ENCODE measurements around the gene CXCL14. TPM values are rescaled to one million over a fixed set of nuclear protein-coding genes. Genes with fewer than 3 reads are reported as not detected.

The CXCL14 gene
- total RNA-seq, 1 donor from 2014 or later = 0.38 TPM

DNA sequence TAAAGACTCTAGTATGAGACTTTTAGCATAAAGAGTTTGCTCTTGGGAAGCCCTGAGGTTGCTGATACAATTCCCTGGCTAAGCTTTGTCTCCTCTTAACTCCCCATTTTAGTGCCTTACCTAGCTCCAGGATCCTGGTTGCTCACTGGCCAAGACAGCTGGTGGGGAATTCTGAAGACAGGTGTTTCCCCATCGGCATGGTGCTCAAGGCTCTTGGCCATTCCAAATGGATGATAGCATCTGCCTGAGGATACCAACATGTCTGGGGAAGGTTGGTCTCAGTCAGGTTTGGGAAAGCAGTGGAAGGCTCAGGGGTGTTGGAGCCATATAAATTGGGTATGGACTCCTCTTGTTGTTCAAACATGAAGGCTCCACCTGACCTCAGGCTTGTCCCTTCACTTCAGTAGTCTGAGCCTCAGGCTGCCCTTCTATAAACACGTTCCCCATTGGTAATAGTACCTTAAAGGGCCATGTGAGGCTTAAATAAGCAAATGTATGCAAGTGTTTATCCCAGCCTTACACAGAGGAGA, 44.5 kb upstream of the CXCL14 start:
- DNase-seq = no peak
- Histone ChIP-seq H3K36me3 (no peaks in the 10 kb centered on the region), H3K4me1 (no peaks in the 10 kb centered on the region), H3K9me3 (no peaks in the 10 kb centered on the region), H3K4me3 (no peak overlapping the region), H3K27me3 (no peaks in the 10 kb centered on the region), H3K27ac (no peak overlapping the region)
- intact Hi-C loops (cut with DNase I) = no loop called here
- TF ChIP-seq, protein P1, sequence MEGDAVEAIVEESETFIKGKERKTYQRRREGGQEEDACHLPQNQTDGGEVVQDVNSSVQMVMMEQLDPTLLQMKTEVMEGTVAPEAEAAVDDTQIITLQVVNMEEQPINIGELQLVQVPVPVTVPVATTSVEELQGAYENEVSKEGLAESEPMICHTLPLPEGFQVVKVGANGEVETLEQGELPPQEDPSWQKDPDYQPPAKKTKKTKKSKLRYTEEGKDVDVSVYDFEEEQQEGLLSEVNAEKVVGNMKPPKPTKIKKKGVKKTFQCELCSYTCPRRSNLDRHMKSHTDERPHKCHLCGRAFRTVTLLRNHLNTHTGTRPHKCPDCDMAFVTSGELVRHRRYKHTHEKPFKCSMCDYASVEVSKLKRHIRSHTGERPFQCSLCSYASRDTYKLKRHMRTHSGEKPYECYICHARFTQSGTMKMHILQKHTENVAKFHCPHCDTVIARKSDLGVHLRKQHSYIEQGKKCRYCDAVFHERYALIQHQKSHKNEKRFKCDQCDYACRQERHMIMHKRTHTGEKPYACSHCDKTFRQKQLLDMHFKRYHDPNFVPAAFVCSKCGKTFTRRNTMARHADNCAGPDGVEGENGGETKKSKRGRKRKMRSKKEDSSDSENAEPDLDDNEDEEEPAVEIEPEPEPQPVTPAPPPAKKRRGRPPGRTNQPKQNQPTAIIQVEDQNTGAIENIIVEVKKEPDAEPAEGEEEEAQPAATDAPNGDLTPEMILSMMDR (IDR thresholded peaks at IDR 0.05) = no peak
- ATAC-seq = no peak

DNA sequence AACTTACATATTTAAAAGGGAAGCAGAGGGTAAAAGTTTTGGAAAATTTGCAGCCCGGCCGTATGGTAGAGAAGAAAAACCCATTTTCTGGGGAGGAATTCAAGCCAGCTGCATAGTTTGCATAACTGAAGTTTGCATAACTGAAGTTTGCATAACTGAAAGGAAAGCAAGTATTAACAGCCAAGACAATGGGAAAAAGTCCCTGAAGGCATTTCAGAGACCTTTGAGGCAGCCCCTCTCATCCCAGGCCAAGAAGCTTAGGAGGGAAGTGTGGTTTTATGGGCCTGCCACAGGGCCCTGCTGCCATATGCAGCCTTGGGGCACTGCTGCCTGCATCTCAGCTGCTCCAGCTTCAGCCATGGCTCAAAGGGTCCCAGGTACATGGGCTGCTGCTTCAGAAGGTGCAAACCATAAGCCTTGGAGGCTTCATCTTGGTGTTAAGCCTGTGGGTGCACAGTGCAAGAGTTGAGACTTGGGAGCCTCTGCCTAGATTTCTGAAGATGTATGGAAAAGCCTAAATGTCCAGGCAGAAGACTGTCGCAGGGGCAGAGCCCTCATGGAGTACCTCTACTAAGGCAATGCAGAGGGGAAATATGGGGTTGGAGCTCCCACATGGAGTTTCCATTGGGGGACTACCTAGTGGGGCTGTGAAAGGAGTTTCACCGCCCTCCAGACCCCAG, 36.9 kb upstream of the CXCL14 start:
- intact Hi-C loops (cut with DNase I) = no loop called here
- no peak overlapping the region for H3K27ac ChIP-seq
- H3K36me3 ChIP-seq = no peaks in the 10 kb centered on the region
- ATAC-seq (no peak), DNase-seq (no peak)
- no peaks in the 10 kb centered on the region for H3K9me3 ChIP-seq
- no peak overlapping the region for H3K4me3 ChIP-seq
- H3K27me3 ChIP-seq = no peaks in the 10 kb centered on the region
- H3K4me1 ChIP-seq = no peaks in the 10 kb centered on the region
- TF ChIP-seq, protein P1 (IDR thresholded peaks at IDR 0.05) = no peak

DNA sequence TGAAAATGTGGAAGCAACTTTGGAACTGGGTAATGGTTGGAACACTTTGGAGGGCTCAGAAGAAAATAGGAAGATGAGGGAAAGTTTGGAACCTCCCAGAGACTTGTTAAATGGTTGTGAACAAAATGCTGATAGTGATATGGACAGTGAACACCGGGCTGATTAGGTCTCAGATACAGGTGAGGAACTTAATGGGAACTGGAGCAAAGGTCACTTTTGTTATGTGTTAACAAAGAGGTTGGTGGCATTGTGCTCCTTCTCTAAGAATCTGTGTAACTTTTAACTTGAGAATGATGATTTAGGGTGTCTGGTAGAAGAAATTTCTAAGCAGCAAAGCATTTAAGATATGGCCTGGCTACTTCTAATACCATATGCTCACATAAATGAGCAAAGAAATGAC, 36.4 kb upstream of the CXCL14 start:
- Histone ChIP-seq H3K27ac (no peak overlapping the region), H3K4me1 (no peaks in the 10 kb centered on the region), H3K9me3 (no peaks in the 10 kb centered on the region), H3K27me3 (peaks cover 2% of the 10 kb centered on the region), H3K36me3 (no peaks in the 10 kb centered on the region), H3K4me3 (no peak overlapping the region)
- intact Hi-C loops (cut with DNase I) = no loop called here
- DNase-seq = no peak
- no peak for ATAC-seq
- TF ChIP-seq, protein P1 (IDR thresholded peaks at IDR 0.05) = no peak

DNA sequence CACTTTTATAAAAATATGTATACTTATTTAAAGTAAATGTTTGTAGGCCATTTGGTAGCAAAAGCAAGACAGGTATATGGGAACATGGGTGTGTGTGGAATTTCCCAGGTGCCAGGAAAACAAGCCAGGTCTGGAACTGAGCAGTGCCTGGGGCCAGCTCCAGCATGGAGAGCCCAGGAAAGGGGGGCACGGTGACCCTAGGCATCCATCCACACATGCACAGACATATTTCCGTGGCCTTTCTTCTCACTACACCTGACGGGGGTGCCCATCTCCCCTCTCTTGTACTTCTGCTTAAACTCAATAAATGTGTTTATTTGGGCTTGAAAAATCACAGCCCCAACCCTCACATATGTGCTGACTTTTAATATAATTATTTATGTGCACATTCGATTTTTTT, 31.2 kb upstream of the CXCL14 start:
- no peaks in the 10 kb centered on the region for H3K4me1 ChIP-seq
- peaks cover 17% of the 10 kb centered on the region for H3K27me3 ChIP-seq
- H3K4me3 ChIP-seq = no peak overlapping the region
- H3K36me3 ChIP-seq = no peaks in the 10 kb centered on the region
- no peaks in the 10 kb centered on the region for H3K9me3 ChIP-seq
- DNase-seq (no peak), ATAC-seq (no peak)
- TF ChIP-seq, protein P1 (IDR thresholded peaks at IDR 0.05) = no peak
- no peak overlapping the region for H3K27ac ChIP-seq
- intact Hi-C loops (cut with DNase I) = no loop called here

DNA sequence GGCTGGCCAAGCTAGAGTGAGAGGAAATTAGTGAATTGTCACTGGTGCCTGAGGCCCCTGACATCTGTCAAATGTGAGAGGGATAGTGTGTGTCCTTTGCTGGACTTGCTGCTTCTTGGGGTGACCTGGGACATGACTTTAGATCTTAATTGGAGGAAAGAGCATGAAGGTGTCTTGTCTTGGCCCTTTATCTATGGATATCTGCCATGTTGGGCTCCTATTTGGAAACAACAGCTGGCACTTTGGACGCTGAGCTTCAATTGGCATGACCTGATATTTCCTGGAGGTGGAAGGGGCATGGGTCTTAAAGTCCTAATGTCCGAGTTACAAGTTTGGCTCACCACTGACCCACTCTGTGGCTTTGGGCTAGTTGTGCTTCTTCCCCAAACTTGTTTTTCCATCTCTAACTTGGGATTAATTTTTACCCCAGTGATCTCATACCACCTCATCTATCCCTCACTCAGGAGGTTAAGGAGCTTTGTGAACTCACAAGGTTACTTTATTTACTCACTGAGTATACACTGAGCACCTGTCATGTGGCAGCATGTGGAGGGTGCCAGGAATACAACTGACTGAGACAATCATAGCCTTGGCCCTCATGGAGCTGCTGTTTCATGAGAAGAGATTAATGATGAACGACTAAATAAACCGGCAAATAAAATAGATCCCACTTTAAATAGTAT, 30.1 kb upstream of the CXCL14 start:
- intact Hi-C loops (cut with DNase I) = no loop called here
- no peaks in the 10 kb centered on the region for H3K9me3 ChIP-seq
- H3K27ac ChIP-seq = no peak overlapping the region

More for the DNA sequence above, 30.1 kb upstream of the CXCL14 start:
- H3K36me3 ChIP-seq = no peaks in the 10 kb centered on the region
- DNase-seq = no peak
- TF ChIP-seq, protein P1 (IDR thresholded peaks at IDR 0.05) = no peak
- ATAC-seq = no peak
- peaks cover 17% of the 10 kb centered on the region for H3K27me3 ChIP-seq
- H3K4me3 ChIP-seq = no peak overlapping the region
- no peaks in the 10 kb centered on the region for H3K4me1 ChIP-seq
